NCI-H748 (cell line): Measurements from ENCODE around the gene DSCAML1.

ENCODE experiments used
- DNase-seq: peaks from one replicate; lab custom pipeline; 2025; ENCODE audit not compliant: unreplicated experiment; lab: John Stamatoyannopoulos, UW

The DSCAML1 gene

DNA sequence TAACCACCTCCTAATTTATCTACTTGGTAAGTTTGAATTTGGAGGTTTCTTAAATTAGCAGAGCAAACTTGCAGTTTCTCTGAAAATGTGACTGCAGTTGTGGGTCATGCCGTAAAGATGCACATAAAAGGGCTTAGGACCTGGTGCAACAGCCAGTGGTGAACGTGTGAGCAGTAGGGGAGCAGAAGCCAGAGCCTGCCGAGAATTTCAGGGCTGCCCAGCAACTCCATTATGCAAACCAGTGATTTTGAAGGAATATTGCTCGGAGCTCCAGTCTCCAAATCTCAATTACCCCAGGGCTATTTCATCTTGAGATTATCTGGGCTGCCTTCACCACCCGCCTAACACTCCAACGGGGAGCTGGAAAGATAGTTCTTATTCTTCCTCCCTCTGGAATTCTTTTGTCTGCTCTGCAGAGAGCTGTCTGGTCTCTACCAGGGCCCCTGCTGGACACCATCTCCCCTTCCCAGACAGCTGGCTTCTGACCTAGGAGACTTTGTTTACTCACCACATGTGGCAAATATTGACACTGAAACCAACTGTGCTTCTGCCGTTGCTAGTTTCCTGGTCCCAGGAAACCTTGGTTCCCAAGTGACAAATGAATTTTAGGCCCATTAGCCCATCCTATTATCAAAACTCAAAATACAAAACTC, 93.9 kb downstream of the DSCAML1 start:
- peak; percentile 86 for DNase-seq

DNA sequence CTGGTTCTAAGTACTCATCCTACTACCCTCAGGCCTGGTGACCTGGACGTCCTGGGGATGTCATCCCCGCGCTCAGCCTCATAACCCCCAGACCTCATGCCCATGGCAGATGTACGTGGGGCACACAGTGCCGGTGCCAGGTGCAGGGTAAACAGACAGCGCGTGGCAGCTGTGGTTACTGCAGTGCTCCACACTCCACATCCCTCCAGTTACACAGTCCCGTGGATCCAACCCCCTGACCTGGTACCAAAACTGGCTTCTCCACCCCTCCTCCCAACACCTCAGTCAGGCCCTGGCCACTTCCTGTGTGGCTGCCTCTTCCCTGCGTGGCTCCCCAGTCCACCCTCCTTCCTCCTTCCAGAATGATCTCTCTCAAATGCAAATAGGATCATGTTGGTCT, 95.2 kb downstream of the DSCAML1 start:
- no peak for DNase-seq

DNA sequence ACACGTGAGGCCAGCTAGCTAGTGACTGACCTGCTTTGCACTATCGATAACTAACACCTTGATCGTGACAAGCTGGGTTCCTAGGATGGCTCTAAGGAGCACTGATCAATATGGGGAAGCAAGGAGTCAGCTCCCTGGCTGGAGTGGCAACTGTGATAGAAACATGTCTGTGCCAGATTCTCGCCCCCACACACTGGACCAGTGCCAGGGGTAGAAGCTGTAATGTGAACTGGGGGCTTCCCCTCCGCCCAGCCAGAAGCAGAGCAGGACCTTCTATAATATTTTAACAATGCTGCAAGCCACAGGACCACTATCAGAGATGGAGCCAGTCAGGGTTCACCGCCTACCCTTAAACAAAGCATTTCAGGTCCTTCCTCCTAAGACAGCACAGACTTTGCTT, 96.5 kb downstream of the DSCAML1 start:
- DNase-seq = no peak

DNA sequence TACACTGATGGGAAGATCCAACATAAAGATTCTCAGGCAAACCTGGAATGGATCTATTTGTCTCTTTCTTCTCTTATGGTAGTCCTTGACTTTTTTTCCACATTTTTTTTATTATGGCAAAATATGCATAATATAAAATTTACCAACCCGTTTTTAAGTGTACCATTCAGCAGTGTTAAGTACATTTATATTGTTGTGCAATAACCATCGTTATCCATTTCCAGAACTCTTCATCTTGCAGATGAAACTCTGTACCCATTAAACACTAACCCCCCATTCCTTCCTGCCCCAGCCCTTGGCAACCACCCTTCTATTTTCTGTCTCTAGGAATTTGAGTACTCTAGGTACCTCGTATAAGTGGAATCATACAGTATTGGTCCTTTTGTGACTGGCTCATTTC, 99.7 kb downstream of the DSCAML1 start:
- DNase-seq = no peak

GRCh38 chr11:117696540-117696939, 100.5 kb downstream of the DSCAML1 start:
- peak; percentile 27 for DNase-seq

DNA sequence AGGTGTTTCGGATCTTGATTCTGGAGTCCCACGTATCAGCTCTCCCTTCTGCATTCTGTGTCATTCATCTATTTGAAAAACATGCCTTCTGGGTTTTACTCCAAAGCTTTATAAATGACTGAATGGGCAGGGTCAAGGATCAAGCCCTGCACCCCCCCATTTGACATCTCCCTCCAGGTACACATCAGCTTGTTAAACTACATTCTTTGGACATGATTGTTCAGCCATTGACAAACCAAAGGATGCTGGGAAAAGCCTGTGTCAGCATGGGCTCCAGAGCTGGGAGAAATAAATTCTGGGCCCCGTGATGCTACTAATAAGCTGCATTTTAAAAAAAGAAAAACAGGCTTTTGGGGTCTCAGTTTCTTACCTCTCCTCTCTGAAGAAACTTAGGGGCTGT, 103.7 kb downstream of the DSCAML1 start:
- DNase-seq = no peak

GRCh38 chr11:117691516-117691915, 105.5 kb downstream of the DSCAML1 start:
- DNase-seq = peak; percentile 30

DNA sequence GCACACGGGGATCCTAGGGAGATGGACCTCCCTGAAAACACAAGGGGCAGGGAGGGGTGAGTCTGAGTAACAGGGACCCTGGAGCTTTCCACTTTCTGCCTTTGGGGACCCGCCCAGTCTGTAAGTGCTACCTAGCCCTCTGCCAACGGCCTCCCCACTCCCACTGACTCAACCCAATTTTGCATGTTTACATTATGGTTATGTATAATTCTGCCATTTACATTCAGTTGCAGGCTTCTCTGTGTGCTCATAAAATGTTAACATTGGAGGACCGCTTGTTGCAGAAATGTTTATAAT, 105.8 kb downstream of the DSCAML1 start:
- peak; percentile 41 for DNase-seq

- no peak for DNase-seq
Measured at GRCh38 chr11:117690484-117691217, 106.4 kb downstream of the DSCAML1 start.

GRCh38 chr11:117688255-117688797, 108.7 kb downstream of the DSCAML1 start:
- DNase-seq = no peak

- no peak for DNase-seq
Measured at GRCh38 chr11:117687776-117688175, 109.2 kb downstream of the DSCAML1 start.

DNA sequence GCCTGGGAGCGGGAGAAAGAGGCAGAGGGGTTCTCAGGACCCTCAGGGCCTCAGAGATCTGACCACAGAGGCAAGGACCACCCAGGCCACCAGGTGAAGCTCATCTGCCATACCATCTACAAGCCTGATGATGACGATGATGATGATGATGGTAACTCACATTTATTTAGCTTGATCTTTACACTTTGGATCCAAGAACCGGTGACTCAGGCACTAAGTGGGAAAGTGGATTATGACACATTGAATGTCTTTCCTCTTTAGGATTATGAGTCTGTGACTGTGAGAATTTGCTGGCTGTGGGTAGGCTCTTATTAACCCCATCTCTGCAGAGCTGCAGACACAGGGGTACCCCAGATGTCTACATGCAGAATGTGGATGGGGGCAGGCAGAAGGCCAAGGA, 110.3 kb downstream of the DSCAML1 start:
- DNase-seq = no peak

DNA sequence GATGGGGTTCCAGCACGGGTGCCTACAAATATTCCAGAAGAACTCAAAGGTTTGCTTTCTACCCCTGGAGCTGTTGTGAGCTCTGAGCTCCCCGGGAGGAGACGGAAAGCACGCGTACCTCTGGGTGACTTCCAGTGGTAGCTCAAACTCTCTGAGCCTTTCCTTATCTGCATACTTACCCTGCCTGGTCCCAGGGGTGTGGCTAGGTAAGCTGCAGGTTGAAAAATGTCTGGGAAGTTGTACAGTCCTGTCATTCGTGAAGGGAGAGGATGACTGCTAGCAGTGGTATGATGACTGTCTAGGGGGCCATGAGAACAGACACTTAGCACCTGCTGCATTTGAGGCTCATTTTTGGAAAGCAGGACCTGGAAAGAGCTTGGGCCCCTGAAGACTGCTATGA, 111.5 kb downstream of the DSCAML1 start:
- no peak for DNase-seq

GRCh38 chr11:117684731-117685130, 112.3 kb downstream of the DSCAML1 start:
- no peak for DNase-seq

GRCh38 chr11:117684111-117684510, 112.9 kb downstream of the DSCAML1 start:
- DNase-seq = no peak

DNA sequence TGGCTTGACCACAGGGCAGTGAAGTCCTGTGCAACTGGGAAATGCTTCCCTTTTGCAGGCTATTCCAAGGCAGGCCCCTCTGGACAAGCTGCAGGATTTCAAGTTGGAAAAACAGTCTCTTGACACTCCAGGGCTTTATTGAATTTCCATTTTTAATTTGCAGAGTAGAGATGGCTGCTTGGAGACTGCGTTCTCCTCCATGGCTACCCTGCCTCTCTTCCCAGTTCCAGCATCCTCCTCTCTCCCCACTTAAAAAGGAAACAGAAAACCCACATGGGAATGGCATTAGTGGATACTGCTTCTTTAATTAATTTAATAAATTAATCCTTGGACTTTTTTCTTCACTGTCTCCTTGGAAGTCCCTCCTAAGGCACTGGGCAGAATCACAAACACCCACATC, 115.6 kb downstream of the DSCAML1 start:
- DNase-seq = no peak

GRCh38 chr11:117679461-117679860, 117.6 kb downstream of the DSCAML1 start:
- no peak for DNase-seq

GRCh38 chr11:117678658-117679406, 118.2 kb downstream of the DSCAML1 start:
- no peak for DNase-seq

GRCh38 chr11:117677729-117678310, 119.2 kb downstream of the DSCAML1 start:
- DNase-seq = no peak

DNA sequence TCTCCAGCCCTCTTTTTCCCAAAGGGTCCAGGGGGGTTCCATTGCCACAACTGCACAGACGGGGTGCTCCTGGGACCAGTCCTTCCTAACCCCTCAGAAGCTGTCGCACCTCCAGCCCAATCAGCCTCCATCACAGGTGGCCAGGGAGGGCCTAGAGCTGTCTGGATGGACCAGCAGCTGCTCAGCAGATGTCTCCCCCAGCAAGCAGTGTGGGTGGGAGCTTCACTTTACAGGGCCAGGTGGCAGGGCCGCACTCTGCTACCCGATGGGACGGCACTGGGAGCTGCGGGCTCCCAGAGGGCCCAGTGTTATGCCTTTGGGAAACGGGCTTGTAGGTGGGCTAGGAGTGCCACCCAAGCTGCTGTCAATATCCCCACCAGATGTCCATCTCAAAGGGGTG, 120.5 kb downstream of the DSCAML1 start:
- DNase-seq = no peak

DNA sequence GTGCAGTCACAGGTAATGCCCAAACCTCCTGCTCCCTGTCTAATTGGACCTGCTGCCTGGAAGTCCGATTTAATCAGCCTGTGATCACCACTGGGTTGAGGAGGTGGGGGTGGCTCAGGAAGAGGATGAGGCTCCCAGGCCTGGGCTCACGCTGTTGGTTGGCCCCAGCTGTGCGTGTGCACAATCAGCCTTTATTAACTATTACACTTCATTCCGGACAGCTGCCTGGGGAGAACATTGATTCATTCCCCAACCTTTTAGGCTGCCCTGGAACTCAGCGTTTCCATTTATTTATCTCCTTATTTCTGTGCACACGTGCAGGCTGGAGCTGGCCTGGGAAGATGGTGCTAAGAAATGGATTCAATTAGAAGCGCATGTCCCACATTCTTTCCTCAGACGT, 123.4 kb downstream of the DSCAML1 start:
- DNase-seq = no peak

GRCh38 chr11:117671370-117671769, 125.6 kb downstream of the DSCAML1 start:
- no peak for DNase-seq
